Stimulated activated CD8-positive, alpha-beta memory T cell treated with anti-CD3 and anti-CD28 coated beads, Interleukin-15, amount 100 ng/mL, for 48 hours (primary cell): ENCODE data around the gene ZNF154.
"Not testable (repeated sequence)": the region's sequence is repeated elsewhere in the genome, so short reads cannot be mapped to it uniquely, and the experiment has no call there.

Experiments
- DNase-seq, 2 donors: peaks; one replicate each; pipeline ENCODE4 v3.0.0-alpha.2; 2020; ENCODE audit warnings: low read depth in 2 of 2

The ZNF154 gene

GRCh38 chr19:57708641-57709361 is at the start of gene ZNF154:
Gene ZNF154, minus strand, starts transcription at chr19:57709204. Its CDS starts 233 bp downstream, at chr19:57708971.
- DNase-seq, result peak in 1 of 2 donors; percentile 3

DNA sequence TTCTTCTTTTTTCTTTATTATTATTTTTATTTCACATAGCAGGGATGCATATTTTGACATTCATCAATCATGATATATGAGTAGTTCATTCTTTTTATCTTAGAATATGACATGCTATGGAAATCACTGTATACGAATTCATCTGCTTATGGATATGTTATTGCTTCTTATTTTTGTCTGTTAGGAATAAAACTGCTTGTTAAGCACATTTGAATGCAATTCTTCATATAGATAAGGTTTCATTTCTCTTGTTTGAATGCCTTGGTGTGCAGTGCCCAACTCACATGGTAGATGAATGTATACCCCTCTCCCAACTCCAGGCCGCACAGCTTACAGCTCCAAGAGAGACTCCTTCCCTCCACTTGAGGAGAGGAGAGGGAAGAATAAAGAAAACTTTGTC is 48.9 kb upstream of the ZNF154 start:
- no peak for DNase-seq

- no peak for DNase-seq
Observed at GRCh38 chr19:57755031-57755430, 46.0 kb upstream of the ZNF154 start.

GRCh38 chr19:57754091-57754673 is 45.2 kb upstream of the ZNF154 start:
- DNase-seq, result no peak

DNA sequence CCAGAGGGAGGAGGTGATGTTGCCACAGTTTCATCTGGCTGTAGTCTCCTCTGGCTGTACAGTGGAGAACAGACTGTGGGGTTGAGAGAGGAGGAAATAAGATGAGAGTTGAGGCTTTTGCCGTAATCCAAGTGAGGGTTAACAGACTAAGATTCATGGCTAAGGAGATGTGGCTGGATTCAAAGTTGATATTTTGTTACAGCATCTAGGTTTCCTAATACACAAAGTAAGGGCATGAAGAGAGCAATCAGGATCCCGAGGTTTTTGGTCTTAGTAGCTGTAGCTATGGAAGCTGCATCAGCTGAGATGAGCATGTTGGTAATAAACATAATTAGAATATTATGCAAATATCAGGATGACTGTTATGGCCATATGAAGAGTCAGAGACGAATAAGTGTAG is 39.0 kb upstream of the ZNF154 start:
- DNase-seq, result no peak

- DNase-seq, result no peak
Observed at GRCh38 chr19:57747472-57747807, 38.4 kb upstream of the ZNF154 start.

DNA sequence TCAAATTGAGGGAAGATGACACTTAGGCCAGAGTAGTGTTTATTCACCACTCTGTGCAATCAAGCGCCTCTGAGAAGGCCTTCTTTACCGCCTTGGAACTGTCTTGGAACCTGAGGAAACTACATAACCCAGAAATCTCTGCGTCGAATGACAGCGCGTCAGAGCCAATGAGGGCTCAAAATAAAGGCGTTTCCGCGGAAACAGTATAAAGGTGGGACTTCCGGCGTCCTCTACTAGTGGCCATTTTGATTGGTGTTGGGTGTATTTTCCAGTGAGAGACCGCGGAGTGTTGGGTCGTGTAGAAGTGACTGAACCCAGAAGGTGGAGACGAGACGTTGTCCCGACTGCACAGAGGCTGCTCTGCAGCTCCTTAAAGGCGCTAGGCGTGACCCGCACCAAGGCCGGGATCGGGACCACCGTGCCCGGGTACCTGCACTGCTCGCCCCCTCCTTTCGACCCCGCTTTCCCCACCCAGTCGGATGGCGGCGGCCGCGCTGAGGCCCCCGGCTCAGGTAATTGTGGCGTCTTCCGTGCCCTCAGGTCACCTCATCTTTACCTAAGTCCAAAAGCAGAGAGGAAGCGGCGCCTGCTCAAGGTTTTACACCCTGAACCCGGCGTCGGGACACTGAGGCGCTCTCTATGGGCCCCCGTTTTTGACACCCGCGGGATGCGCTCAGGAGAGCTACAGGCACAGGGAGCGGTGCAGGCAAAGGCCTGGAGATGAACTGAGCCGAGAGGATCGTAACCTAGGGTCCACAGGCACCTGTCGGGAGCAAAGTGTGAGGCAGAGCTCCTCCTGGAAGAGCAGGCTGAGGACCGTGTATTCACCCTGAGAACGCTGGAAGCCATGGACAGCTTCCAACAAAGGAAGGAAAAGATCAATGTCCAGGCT is 37.8 kb upstream of the ZNF154 start, which contains the start of gene ZNF776:
Gene ZNF776 (plus strand): TSS at position 236 of the 892 bp plus-strand sequence. CDS start 244 bp downstream, at position 480.
- peak; percentile 59 to 70 for DNase-seq

GRCh38 chr19:57738770-57739169 is 29.8 kb upstream of the ZNF154 start:
- not testable (repeated sequence) for DNase-seq

GRCh38 chr19:57738320-57738719 is 29.3 kb upstream of the ZNF154 start:
- DNase-seq, result not testable (repeated sequence)

DNA sequence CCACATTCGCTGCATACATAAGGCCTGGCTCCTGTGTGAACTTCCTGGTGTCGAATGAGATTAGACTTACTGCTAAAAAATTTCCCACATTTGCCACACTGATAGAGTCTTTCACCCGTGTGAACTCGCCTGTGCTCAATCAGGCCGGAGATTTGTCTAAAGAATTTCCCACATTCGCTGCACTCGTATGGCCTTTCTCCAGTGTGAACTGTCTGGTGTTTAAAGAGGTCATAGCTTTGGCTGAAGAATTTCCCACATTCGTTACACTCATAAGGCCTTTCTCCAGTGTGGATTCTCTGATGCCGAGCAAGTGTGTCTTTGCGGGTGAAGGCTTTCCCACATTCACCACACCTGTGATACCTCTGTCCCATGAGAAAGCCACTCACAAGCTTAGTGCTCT is 11.9 kb upstream of the ZNF154 start:
- DNase-seq, result no peak

GRCh38 chr19:57719901-57720519 is 11.0 kb upstream of the ZNF154 start:
- DNase-seq, result no peak

GRCh38 chr19:57719424-57719823 is 10.4 kb upstream of the ZNF154 start:
- DNase-seq, result no peak

DNA sequence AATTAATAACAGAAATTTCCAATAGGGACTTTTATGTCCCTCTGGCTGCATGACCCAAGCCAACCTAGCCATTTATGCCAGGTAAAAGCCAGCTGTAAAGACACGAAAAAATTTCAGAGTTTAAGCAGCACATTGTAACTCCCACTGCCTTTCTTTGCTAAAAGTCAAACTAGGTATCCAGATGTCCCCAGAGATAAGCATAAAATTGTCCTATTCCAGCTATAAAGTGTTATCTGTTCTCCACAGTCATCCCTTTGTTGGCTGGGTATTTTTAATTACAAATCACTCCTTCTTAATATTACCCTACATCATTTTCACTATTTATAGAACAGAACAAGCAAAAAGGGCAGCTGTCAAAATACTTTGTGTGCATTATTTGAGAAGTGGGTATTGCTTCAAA is 3.2 kb upstream of the ZNF154 start:
- DNase-seq, result no peak

DNA sequence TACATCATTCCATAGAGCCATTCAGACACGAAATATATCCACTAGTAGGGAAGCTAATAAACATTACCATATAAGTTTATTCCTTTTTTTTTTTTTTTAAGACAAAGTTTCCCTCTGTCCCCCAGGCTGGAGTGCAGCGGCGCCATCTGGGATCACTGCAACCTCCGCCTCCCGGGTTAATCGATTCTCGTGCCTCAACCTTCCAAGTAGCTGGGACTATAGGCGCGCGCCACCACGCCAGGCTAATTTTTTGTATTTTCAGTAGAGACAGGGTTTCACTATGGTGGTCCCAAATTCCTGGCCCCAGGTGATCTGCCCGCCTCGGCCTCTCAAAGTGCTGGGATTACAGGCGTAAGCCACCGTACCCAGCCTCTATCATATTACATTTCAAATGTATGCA is 612 bp upstream of the ZNF154 start:
- no peak for DNase-seq

- no peak for DNase-seq
Observed at GRCh38 chr19:57706346-57706745, 2.7 kb downstream of the ZNF154 start.

DNA sequence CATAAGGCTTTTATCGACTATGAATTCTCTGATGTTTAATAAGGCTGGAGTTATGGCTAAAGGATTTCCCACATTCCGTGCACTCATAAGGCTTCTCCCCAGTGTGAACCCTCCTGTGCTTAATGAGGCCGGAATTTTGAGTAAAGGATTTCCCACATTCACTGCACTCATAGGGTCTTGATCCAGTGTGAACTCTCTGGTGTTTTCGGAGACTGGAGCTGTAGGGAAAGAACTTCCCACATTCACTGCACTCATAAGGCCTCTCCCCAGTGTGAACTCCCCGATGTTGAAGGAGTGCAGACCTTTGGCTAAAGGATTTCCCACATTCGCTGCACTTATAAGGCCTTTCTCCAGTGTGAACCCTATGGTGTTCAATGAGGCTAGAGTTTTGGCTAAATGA is 7.4 kb downstream of the ZNF154 start:
- no peak for DNase-seq

DNA sequence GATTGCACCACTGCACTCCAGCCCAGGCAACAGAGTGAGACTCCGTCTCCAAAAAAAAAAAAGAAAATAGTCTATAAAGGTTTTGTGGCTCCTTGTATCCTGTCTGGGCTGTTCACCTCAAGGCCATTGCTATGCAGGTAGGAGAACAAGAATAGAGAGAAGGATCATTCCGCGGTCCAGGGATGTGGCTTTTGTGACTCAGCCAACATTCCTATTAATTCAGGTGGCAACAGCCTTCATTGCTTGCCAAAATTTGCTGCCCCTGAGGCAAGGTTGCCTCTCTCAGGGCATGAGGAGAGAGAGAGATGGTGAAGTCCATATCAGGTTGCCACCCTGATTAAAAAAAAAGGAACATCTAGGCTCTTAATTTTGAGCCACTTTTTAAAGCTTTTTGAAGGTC is 19.3 kb downstream of the ZNF154 start:
- DNase-seq, result no peak

- no peak for DNase-seq
Observed at GRCh38 chr19:57688011-57688763, 20.8 kb downstream of the ZNF154 start.

DNA sequence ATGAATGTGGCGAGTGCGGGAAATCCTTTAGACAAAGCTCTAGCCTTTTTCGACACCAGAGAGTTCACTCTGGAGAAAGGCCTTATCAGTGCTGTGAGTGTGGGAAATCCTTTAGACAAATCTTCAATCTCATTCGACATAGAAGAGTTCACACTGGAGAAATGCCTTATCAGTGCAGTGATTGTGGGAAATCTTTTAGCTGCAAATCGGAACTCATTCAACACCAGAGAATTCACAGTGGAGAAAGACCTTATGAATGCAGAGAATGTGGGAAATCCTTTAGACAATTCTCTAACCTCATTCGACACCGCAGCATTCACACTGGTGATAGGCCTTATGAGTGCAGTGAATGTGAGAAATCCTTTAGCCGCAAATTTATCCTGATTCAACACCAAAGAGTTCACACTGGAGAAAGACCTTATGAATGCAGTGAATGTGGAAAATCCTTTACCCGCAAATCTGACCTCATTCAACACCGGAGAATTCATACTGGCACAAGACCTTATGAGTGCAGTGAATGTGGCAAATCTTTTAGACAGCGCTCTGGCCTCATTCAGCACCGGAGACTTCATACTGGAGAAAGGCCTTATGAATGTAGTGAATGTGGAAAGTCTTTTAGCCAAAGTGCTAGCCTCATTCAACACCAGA is 21.5 kb downstream of the ZNF154 start:
- DNase-seq, result no peak

GRCh38 chr19:57686727-57687126 is 22.3 kb downstream of the ZNF154 start:
- DNase-seq, result no peak

DNA sequence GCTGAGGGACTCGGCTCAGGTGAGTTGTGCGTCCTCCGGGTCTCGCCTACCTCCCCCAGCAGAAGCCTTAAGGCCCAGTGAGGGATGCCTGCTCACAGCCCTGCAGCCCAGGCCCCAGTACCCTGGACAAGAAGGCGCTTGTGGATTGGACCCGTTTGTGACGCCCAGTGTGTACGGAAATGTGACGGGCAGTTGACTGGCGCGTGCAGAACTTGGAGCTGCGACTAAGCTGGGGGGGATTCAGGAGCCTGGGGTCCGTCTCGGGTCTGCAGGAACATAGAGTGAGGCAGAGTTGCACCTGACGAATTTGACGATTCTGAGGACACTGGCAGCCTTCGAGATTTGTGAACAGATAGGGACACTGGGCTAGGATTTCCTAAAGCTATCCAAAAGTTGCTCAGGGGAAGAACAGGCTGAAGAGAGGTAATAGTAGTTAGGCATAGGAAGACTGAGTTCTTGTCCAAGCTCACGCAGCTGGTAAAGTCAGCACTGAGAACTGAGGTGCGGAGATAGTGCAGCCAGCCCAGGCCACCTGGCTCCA is 26.7 kb downstream of the ZNF154 start:
- DNase-seq, result no peak
